Right lobe of liver (tissue), 6 donors: ENCODE measurements around the gene OTOP2. TPM values are rescaled to one million over a fixed set of nuclear protein-coding genes. Genes with fewer than 3 reads are reported as not detected.
A peak's percentile ranks its signal among the peaks of the same experiment; 100 is the strongest.

ENCODE experiments used
- ATAC-seq, 4 donors: fragments of 200-7000 bp; cut with Tn5 transposase; one replicate each; pipeline ENCODE4 v1.9.1; 2020; ENCODE audit warnings: mild to moderate bottlenecking in 4 of 4, moderate library complexity in 4 of 4
- DNase-seq, 3 donors: peaks; one replicate each; pipeline ENCODE4 v3.0.0-alpha.2; 2020
- H3K27ac ChIP-seq, 3 donors: fragments of 200-600 bp; one replicate each; pipeline ENCODE4 v1.8.0; 2022
- H3K27me3 ChIP-seq, 2 donors: fragments of 200-600 bp; one replicate each; pipeline ENCODE4 v1.8.0; 2022
- H3K36me3 ChIP-seq, 4 donors: fragments of 200-600 bp; sonication (generic) in 1 of 4; one replicate each; pipeline versions ENCODE4 v1.5.1 to v1.8.0; 2017 to 2022; ENCODE audit warnings: control low read depth in 1 of 4
- H3K4me1 ChIP-seq, 4 donors: fragments of 200-600 bp; sonication (generic) in 1 of 4; one replicate each; pipeline versions ENCODE4 v1.5.1 to v1.8.0; 2017 to 2022; ENCODE audit warnings: control low read depth in 1 of 4
- H3K4me3 ChIP-seq, 3 donors: fragments of 200-600 bp; one replicate each; pipeline ENCODE4 v1.8.0; 2022
- H3K9me3 ChIP-seq, 4 donors: fragments of 200-600 bp; sonication (generic) in 1 of 4; one replicate each; pipeline versions ENCODE4 v1.5.1 to v1.8.0; 2017 to 2022; ENCODE audit warnings: control low read depth in 1 of 4
- CTCF ChIP-seq, 4 donors: fragments of 200-600 bp in 3 of 4; fragments of 450-650 bp in 1 of 4; IDR thresholded peaks; one replicate each; pipeline versions ENCODE4 v1.5.1 to v1.8.0; 2016 to 2022; ENCODE audit warnings: antibody characterized with exemption in 4 of 4, mild to moderate bottlenecking in 2 of 4
- POLR2A ChIP-seq: fragments of 450-650 bp; IDR thresholded peaks from one replicate; pipeline ENCODE4 v1.6.1; 2017; ENCODE audit warnings: antibody characterized with exemption, mild to moderate bottlenecking
- WGBS: methylation state at CpG from one replicate; pipeline ENCODE4 v1.1.6; 2018; ENCODE audit warnings: low coverage, low lambda C conversion rate; ENCODE audit not compliant: insufficient coverage; ENCODE audit errors: missing lambda C conversion rate; 5-methylcytosine and 5-hydroxymethylcytosine counted together
- intact Hi-C, 2 donors: fragments of 100-400 bp; cut with DNase I; formaldehyde crosslinking; loops; one replicate each; pipeline versions ENCODE4 v1.11.2 to v1.14.1; 2022
- total RNA-seq, 6 experiments: library from RNA; depleted of rRNA in 2 of 6; stranded (reverse); fragments of >200 nt in 2 of 6; fragmentation: NEBNext Ultra II Directional in 3 of 6; extraction: Animal tissue kit (Norgen Biotek cat#: 25700) in 3 of 6; gene quantifications; one replicate each; pipeline versions ENCODE4 v1.1.0 to v1.2.4, GENCODE V29; 2016 to 2023
- donor health status: DM: no; HTN: yes; CAD: no.
- donor health status: DM: no; HTN: no; CAD: no.
- donor health status: DM: no; HTN: no; CAD: no.
- donor health status: DM: no; HTN: yes; CAD: no.
- donor health status: DM: no; HTN: yes; CAD: no.

Gene OTOP2
- total RNA-seq, 6 experiments from 2014 or later: not detected

GRCh38 chr17:74971842-74972106 lies 47.7 kb downstream of the OTOP2 start:
- WGBS: no CpG with 5 or more reads among the region's 9 CpGs
- H3K9me3 ChIP-seq: no peaks in the 10 kb centered on the region
- H3K27me3 ChIP-seq: no peaks in the 10 kb centered on the region
- peak overlapping the region in 2 of 3 donors; percentile 33 to 54 for H3K27ac ChIP-seq
- intact Hi-C loops: no loop called here
- ATAC-seq (peak in 1 of 4 donors; percentile 4), DNase-seq (no peak)
- peaks cover 0 to 13% (median 0%) of the 10 kb centered on the region in 4 donors for H3K4me1 ChIP-seq
- no peaks in the 10 kb centered on the region for H3K36me3 ChIP-seq
- TF ChIP-seq CTCF (IDR thresholded peaks at IDR 0.05) (no peak), POLR2A (no peak)
- peak overlapping the region; percentile 43 to 54 (median 49) for H3K4me3 ChIP-seq

- H3K27ac ChIP-seq: peak within 1 kb of the TSS in 2 of 3 donors; percentile 33 to 54
Measured at GRCh38 chr17:74972107-74972972, 48.3 kb downstream of the OTOP2 start, which contains the start of gene HID1. Gene HID1, minus strand, starts transcription at chr17:74972759. Its CDS starts 103 bp downstream, at chr17:74972656.

GRCh38 chr17:74972973-74973328 lies 48.9 kb downstream of the OTOP2 start:
- H3K4me3 ChIP-seq: peak overlapping the region in 2 of 3 donors; percentile 49 to 54
- H3K27me3 ChIP-seq: no peaks in the 10 kb centered on the region
- WGBS: 19% methylated on average over 10 of the region's 17 CpGs
- H3K4me1 ChIP-seq: peaks cover 0 to 13% (median 0%) of the 10 kb centered on the region in 4 donors
- H3K27ac ChIP-seq: no peak overlapping the region
- no peak for ATAC-seq
- no peak for TF ChIP-seq POLR2A
- TF ChIP-seq CTCF (IDR thresholded peaks at IDR 0.05): no peak
- no peaks in the 10 kb centered on the region for H3K9me3 ChIP-seq
- H3K36me3 ChIP-seq: no peaks in the 10 kb centered on the region
- intact Hi-C loops: no loop called here
- DNase-seq: no peak

More at GRCh38 chr17:74972107-74972972, 48.3 kb downstream of the OTOP2 start, which contains the start of gene HID1:
- Histone ChIP-seq H3K9me3 (no peaks in the 10 kb centered on the region), H3K4me3 (peak within 1 kb of the TSS; percentile 43 to 54 (median 49)), H3K27me3 (no peaks in the 10 kb centered on the region), H3K36me3 (no peaks in the 10 kb centered on the region), H3K4me1 (peaks cover 0 to 13% (median 0%) of the 10 kb centered on the region in 4 donors)
- ATAC-seq: peak; percentile 67 to 82 (median 78)
- peak in 1 of 3 donors; percentile 76 for DNase-seq
- WGBS: 1% methylated on average over 13 of the region's 95 CpGs
- TF ChIP-seq POLR2A: no peak
- TF ChIP-seq CTCF (IDR thresholded peaks at IDR 0.05): no peak
- intact Hi-C loops: no loop called here

- Histone ChIP-seq H3K36me3 (no peaks in the 10 kb centered on the region), H3K9me3 (no peaks in the 10 kb centered on the region), H3K4me1 (peaks cover 0 to 13% (median 0%) of the 10 kb centered on the region in 4 donors), H3K27me3 (no peaks in the 10 kb centered on the region), H3K4me3 (no peak overlapping the region), H3K27ac (no peak overlapping the region)
- intact Hi-C loops: no loop called here
- TF ChIP-seq POLR2A (no peak), CTCF (IDR thresholded peaks at IDR 0.05) (no peak)
- ATAC-seq (no peak), DNase-seq (no peak)
- 53% methylated on average over 4 of the region's 4 CpGs for WGBS
Measured at GRCh38 chr17:74975943-74976342, 51.9 kb downstream of the OTOP2 start.
